ENCODE measurements around the gene APOB.

DNA sequence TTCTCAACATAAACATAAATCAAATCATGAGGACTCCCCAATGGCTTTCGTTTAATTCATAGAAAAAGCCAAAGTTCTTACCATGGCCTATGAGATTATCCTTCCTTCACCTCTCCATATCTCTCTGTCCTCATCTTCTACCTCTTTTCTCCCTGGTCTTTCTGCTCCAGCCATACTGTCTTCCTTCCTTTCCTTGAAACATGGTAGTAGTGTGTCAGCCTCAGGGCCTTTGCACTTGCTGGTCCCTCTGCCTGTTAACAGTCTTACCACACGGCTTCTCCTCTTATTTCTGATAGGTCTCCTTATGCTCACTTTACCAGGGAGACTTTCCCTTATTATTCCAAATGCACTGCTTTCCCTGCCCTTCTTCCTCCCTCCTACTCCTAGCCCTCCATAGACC is 25.6 kb downstream of the APOB start:
- TF ChIP-seq, protein P1, sequence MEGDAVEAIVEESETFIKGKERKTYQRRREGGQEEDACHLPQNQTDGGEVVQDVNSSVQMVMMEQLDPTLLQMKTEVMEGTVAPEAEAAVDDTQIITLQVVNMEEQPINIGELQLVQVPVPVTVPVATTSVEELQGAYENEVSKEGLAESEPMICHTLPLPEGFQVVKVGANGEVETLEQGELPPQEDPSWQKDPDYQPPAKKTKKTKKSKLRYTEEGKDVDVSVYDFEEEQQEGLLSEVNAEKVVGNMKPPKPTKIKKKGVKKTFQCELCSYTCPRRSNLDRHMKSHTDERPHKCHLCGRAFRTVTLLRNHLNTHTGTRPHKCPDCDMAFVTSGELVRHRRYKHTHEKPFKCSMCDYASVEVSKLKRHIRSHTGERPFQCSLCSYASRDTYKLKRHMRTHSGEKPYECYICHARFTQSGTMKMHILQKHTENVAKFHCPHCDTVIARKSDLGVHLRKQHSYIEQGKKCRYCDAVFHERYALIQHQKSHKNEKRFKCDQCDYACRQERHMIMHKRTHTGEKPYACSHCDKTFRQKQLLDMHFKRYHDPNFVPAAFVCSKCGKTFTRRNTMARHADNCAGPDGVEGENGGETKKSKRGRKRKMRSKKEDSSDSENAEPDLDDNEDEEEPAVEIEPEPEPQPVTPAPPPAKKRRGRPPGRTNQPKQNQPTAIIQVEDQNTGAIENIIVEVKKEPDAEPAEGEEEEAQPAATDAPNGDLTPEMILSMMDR (IDR thresholded peaks at IDR 0.05 in 2 of 3, conservative IDR thresholded peaks at IDR 0.05 in 1 of 3; ENCODE audit: control insufficient read depth in 2 of 3, extremely low read depth in 1 of 3, insufficient read depth in 1 of 3, low read depth in 3 of 3, low read length in 3 of 3): no peak
- TF ChIP-seq CHD4 (IDR thresholded peaks at IDR 0.05) (no peak), ZBTB40 (IDR thresholded peaks at IDR 0.05; ENCODE audit: borderline replicate concordance) (no peak), SRF (IDR thresholded peaks at IDR 0.05; ENCODE audit: low read depth in 2 of 2, low read length in 2 of 2) (no peak), ZNF274 (IDR thresholded peaks at IDR 0.05; ENCODE audit: insufficient read depth, insufficient read length) (no peak), POLR2AphosphoS5 (IDR thresholded peaks at IDR 0.05; ENCODE audit: low read length) (no peak), TBL1XR1 (IDR thresholded peaks at IDR 0.05; ENCODE audit: low read depth, low read length) (no peak), HDAC2 (IDR thresholded peaks at IDR 0.05) (no peak), ETV6 (conservative IDR thresholded peaks at IDR 0.05 in 1 of 2, IDR thresholded peaks at IDR 0.05 in 1 of 2; ENCODE audit: borderline replicate concordance in 1 of 2, low read depth in 1 of 2) (no peak), NRF1 (conservative IDR thresholded peaks at IDR 0.05; ENCODE audit: low read depth, low read length) (no peak), EZH2 (IDR thresholded peaks at IDR 0.05; ENCODE audit: borderline replicate concordance, control insufficient read depth, low read depth, low read length) (no peak), RAD51 (IDR thresholded peaks at IDR 0.05) (no peak), RCOR1 (conservative IDR thresholded peaks at IDR 0.05; ENCODE audit: low read depth, low read length) (no peak)
